Measurements from ENCODE around the gene SLC17A5. TPM values are rescaled to one million over a fixed set of nuclear protein-coding genes. Genes with fewer than 3 reads are reported as not detected.
"Not testable (repeated sequence)": the region's sequence is repeated elsewhere in the genome, so short reads cannot be mapped to it uniquely, and the experiment has no call there.

The SLC17A5 gene
- total RNA-seq, 1 donor from 2014 or later = 20.7 TPM

GRCh38 chr6:73665686-73666319, 12.0 kb upstream of the SLC17A5 start:
- no peak for DNase-seq (ENCODE audit: low spot score)

- no peak for DNase-seq (ENCODE audit: low spot score)
Observed at GRCh38 chr6:73664701-73665100, 10.9 kb upstream of the SLC17A5 start.

- DNase-seq (ENCODE audit: low spot score) = no peak
Observed at GRCh38 chr6:73657201-73657600, 3.4 kb upstream of the SLC17A5 start.

- DNase-seq (ENCODE audit: low spot score) = no peak
Observed at GRCh38 chr6:73656531-73657145, 2.8 kb upstream of the SLC17A5 start.

GRCh38 chr6:73655341-73655917, 1.6 kb upstream of the SLC17A5 start:
- no peak for DNase-seq (ENCODE audit: low spot score)

- DNase-seq (ENCODE audit: low spot score) = peak; percentile 66
Observed at GRCh38 chr6:73652637-73653570, 888 bp downstream of the SLC17A5 start.

GRCh38 chr6:73649783-73650182, 4.0 kb downstream of the SLC17A5 start:
- DNase-seq (ENCODE audit: low spot score) = no peak

- no peak for DNase-seq (ENCODE audit: low spot score)
Observed at GRCh38 chr6:73648166-73648565, 5.6 kb downstream of the SLC17A5 start.

GRCh38 chr6:73644941-73645591, 8.7 kb downstream of the SLC17A5 start:
- no peak for DNase-seq (ENCODE audit: low spot score)

- no peak for DNase-seq (ENCODE audit: low spot score)
Observed at GRCh38 chr6:73644030-73644429, 9.8 kb downstream of the SLC17A5 start.

- no peak for DNase-seq (ENCODE audit: low spot score)
Observed at GRCh38 chr6:73642530-73642929, 11.3 kb downstream of the SLC17A5 start.

GRCh38 chr6:73640179-73640750, 13.5 kb downstream of the SLC17A5 start:
- no peak for DNase-seq (ENCODE audit: low spot score)

- DNase-seq (ENCODE audit: low spot score) = no peak
Observed at GRCh38 chr6:73639040-73639439, 14.8 kb downstream of the SLC17A5 start.

- DNase-seq (ENCODE audit: low spot score) = no peak
Observed at GRCh38 chr6:73637404-73637803, 16.4 kb downstream of the SLC17A5 start.

- no peak for DNase-seq (ENCODE audit: low spot score)
Observed at GRCh38 chr6:73636048-73636447, 17.7 kb downstream of the SLC17A5 start.

- no peak for DNase-seq (ENCODE audit: low spot score)
Observed at GRCh38 chr6:73632346-73632745, 21.4 kb downstream of the SLC17A5 start.

GRCh38 chr6:73631849-73632248, 21.9 kb downstream of the SLC17A5 start:
- DNase-seq (ENCODE audit: low spot score) = no peak

GRCh38 chr6:73630401-73630800, 23.4 kb downstream of the SLC17A5 start:
- DNase-seq (ENCODE audit: low spot score) = no peak

GRCh38 chr6:73624896-73625295, 28.9 kb downstream of the SLC17A5 start:
- DNase-seq (ENCODE audit: low spot score) = no peak

- not testable (repeated sequence) for DNase-seq (ENCODE audit: low spot score)
Observed at GRCh38 chr6:73623480-73623879, 30.3 kb downstream of the SLC17A5 start.

- not testable (repeated sequence) for DNase-seq (ENCODE audit: low spot score)
Observed at GRCh38 chr6:73618082-73618481, 35.7 kb downstream of the SLC17A5 start.

Data from ureter (tissue), 1 donor.